ENCODE measurements around the gene SEMA7A.
A peak's percentile ranks its signal among the peaks of the same experiment; 100 is the strongest.
"Not testable (repeated sequence)": the region's sequence is repeated elsewhere in the genome, so short reads cannot be mapped to it uniquely, and the experiment has no call there.

Gene SEMA7A, protein sequence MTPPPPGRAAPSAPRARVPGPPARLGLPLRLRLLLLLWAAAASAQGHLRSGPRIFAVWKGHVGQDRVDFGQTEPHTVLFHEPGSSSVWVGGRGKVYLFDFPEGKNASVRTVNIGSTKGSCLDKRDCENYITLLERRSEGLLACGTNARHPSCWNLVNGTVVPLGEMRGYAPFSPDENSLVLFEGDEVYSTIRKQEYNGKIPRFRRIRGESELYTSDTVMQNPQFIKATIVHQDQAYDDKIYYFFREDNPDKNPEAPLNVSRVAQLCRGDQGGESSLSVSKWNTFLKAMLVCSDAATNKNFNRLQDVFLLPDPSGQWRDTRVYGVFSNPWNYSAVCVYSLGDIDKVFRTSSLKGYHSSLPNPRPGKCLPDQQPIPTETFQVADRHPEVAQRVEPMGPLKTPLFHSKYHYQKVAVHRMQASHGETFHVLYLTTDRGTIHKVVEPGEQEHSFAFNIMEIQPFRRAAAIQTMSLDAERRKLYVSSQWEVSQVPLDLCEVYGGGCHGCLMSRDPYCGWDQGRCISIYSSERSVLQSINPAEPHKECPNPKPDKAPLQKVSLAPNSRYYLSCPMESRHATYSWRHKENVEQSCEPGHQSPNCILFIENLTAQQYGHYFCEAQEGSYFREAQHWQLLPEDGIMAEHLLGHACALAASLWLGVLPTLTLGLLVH

DNA sequence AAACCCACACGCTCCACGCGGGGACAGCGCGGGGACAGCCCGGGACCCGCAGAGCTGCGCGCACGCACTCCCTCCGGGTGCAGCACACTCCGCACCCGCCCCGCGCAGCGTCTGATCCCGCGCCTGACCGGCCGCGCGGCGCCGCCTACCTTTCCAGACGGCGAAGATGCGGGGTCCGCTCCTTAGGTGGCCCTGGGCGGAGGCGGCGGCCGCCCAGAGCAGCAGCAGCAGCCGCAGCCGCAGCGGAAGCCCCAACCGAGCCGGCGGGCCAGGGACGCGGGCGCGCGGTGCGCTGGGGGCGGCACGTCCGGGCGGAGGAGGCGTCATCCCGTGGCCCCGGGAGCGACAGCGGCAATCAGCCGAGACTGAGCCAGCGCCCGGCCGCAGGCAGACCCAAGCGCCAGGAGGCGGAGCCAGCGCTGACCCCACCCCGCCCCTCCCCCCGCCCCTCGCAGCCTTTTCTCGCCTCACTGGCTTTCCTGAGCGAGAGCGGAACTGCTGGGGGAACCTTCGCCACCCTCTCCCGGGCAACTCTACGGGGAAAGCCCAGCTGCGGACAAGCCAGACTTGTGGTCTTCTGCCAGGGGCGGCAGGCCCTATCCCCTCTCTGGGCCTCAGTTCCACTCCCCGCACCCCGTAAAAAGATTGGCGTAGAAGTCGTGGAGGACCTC lies at the start of gene SEMA7A:
SEMA7A (minus strand) TSS at position 367 of the 671 bp plus-strand sequence; CDS start at position 327, 40 bp downstream.
- DNase-seq = peak; percentile 95

DNA sequence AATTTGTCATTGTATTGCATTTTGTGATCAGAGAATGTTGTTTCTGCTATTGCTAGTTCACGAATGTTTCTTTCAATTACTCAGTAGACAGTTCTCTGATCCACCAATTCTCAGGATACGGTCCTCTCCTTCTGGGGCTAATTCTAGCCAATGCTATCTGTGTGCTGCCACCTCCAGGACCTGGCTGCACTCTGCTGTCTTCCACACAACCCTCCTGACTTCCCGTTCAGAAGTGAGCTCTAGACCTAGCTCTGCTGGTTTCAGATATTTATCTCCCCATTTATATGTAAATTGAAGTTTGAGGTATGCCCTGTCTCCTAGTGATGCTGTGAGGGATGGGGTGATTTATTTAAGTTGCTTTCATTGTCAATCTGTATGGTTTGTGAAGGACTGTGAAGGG lies 48.9 kb upstream of the SEMA7A start:
- DNase-seq = no peak

DNA sequence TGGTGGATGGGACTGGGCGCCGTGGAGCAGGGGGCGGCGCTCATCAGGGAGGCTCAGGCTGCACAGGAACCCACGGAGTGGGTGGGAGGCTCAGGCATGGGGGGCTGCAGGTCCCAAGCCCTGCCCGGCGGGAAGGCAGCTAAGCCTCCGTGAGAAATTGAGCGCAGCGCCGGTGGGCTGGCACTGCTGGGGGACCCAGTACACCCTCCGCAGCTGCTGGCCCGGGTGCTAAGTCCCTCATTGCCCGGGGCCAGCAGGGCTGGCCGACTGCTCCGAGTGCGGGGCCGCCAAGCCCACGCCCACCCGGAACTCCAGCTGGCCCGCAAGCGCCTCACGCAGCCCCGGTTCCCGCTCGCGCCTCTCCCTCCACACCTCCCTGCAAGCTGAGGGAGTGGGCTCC lies 46.6 kb upstream of the SEMA7A start:
- not testable (repeated sequence) for DNase-seq

DNA sequence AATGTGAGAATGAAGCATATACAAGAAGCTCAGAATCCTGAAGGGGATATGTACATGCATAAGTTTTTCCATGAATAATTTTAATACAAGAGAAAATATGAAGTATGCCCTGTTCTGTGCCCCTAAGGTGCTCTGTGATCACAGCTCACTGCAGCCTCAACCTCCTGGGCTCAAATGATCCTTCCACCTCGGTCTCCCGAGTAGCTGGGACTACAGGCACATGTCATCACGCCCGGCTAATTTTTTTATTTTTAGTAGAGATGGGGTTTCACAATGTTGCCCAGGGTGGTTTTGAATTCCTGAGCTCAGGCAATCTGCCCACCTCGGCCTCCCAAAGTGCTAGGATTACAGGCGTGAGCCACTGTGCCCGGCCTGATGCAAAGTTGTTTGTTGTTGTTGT lies 37.9 kb upstream of the SEMA7A start:
- DNase-seq = not testable (repeated sequence)

DNA sequence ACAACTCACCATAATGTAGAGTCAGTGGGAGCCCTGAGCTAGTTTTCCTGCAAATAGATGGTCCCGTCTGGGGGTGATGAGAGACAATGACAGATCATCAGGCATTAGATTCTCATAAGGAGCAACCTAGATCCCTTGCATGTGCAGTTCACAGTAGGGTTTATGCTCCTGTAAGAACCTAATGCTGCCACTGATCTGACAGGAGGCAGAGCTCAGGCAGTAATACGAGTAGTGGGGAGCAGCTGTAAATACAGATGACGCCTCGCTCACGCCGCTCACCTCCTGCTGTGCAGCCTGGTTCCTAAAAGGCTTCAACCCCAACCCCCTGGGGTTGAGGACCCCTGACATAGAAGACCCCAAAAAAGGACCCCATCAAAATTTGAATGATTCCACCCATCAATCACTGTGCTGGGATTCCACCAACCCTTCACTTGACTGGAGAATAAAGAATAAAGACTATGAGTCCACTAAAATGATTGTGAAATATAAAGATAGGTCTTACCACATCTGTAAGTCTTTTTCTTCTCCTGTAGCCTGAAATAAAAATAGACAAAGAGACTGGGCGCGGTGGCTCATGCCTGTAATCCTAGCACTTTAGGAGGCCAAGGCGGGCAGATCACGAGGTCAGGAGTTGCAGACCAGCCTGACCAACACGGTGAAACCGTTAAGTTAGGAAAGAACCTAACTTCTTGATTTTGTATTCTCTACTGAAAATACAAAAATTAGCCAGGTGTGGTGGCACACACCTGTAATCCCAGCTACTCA lies 37.1 kb upstream of the SEMA7A start:
- DNase-seq = no peak

DNA sequence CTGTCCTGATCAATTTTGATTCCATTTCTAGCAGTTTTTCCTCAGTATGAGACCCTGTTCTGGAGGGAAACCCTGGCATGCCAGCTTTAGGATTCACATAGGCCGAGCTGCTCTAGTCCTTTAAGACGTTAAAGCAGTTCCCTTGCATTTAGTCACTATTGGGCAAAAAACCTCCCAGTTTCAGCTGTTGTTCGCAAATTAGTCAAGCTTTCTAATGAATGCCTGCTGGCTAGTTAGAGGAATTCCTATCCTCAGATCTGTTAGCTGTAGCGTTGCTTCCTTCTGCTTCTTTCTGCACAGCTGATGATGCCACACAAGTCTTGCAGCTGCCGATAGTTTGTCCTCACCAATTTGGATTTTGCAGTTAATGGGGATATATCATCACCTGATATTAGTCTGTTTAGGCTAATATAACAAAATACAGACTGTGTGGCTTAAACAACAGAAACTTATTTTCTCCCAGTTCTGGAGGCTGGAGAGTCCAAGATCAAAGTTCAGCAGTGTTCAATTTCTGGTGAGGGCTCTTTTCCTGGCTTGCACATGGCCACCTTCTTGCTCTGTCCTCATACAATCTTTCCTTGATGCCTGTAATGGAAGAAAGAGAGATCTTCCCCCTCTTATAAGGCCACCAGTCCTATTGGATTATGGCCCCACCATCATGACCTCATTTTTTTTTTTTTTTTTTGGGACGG lies 34.7 kb upstream of the SEMA7A start:
- DNase-seq = no peak

DNA sequence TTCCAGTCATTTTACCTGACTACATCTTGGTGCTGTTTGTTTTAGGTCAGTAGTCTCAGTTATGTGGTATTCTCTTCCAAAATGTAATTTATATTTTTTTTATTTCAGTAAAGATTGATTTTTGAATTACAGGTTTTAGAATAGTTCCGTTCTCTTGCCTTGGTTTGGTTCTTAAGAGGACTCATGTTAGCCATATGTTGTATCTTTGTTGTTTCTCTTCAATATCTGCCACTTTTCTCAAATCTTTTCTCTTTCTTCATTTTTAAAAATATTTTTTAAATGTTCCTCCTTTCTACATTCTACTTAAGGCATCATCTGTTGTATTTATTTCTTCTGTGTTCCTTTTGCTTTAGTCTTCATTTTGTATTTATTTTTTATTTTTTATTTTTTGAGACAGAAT lies 32.8 kb upstream of the SEMA7A start:
- no peak for DNase-seq

DNA sequence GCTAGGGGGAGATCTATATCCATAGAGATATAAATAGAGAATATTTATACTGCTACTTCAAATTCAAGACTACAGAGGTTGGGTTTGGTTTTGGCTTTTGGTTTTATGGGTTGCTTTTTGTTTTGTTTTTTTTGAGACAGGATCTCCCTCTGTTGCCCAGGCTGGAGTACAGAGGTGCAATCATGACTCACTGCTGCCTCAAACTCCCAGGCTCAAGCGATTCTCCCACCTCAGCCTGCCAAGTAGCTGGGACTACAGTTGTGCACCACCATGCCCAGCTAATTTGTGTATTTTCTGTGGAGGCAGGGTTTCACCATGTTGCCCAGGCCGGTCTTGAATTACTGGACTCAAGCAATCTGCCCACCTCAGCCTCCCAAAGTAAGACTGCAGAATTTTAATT lies 31.1 kb upstream of the SEMA7A start:
- no peak for DNase-seq

DNA sequence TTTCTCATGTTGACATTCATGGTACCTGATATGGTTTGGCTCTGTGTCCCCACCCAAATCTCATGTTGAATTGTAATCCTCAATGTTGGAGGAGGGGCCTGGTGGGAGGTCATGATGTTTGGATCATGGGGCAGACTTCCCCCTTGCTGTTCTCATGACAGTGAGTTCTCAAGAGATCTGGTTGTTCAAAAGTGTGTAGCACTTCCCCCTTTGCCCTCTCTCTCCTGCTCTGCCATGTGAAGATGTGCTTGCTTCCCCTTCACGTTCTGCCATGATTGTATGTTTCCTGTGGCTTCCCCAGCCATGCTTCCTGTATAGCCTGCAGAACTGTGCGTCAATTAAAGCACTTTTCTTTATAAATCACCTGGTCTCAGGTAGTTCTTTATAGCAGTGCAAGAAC lies 30.5 kb upstream of the SEMA7A start:
- DNase-seq = no peak

DNA sequence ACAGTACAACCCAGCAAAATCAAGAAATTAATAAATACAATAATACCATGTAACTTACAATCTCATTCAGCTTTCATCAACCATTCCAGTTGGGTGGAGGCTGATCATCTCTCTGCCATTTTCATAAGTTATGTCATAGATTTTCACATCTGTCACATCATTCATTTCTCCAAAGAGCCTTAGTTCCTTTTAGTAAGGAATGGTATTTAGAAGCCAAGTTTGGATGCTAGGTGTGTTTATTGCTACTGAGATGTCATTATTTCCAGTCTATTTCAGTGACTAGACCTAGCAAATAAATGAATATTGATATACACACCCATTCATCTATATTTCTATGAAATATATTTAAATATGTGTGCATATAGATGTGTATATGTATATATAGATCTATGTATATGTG lies 29.9 kb upstream of the SEMA7A start:
- no peak for DNase-seq

DNA sequence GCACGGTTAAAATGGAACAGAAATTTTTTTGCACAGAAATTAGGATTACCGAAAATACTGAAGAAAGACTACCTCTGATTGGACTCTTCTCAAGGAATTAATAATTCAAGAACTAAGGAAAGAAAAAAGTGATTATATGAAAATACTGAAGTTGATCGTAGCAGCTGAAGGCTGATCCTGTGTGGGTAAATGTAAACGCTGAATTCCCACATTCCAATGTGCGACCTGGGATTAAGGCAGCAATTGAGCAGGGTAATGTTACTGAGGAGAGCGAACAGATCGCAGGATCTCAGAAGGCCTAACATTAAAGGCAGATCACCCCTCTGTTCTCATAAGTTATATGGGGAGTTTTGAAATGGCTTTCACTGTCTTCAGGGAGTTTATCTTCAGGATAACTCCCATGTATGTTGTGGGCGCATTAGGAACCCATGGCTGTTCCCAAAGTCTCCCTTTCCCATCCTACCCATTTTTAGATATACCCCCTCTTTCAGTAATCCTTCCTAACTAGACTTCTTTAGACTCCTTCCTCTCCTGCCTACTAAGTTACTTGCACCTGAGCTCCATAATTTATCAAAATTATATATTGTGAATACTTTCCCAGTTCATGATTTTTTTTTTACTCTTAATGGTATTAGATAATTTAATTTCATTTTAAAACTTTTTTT lies 28.2 kb upstream of the SEMA7A start:
- no peak for DNase-seq

DNA sequence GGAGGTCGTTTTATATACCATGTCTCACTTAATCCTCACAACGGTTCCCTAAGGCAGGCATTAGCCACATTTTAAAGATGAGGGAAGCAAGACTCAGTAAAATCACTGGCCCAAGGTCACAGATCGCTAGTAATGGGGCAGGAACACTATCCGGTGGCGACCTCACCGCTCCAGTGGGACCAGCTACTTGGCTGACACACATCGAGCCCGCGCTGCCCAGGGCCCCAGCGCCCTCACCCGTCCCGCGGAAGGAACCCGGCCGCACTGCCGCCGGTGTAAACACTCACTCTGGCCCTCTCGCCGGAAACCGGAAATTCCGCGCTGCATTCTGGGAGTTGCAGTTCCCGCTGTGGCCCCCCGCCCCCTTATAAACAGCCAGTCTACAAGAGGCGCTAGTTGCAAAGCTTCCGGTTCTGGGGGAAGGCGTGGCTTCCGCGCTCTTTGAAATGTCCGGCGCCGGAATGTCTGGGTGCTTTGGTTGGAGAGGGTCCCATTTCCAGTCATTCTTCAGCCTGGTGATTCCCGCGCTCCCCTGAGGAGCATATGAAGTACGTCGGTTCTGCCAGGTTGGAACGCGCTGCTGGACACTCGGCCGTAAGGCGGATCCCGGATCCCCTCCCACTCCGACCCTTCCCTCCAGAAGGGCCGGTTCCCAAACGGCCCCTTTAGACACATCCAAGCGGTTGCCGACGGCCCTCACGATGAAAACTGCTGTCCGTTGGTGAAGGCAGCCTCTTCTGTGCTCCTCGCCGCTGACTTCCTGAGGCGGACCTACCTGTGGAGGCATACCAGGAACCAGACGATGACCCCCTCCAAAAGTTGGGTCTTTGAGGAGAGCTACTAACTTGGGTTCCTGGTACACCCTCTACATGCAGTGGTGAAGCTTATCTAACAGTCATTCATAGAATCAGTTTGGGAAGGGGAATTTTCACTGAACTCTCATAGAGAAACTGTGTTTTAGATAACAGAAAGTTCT lies 27.4 kb upstream of the SEMA7A start, which contains the start of gene UBL7:
UBL7 (minus strand) TSS at position 290 of the 976 bp plus-strand sequence. CDS start 2,293 bp downstream, outside the sequence.
- peak; percentile 99 for DNase-seq

DNA sequence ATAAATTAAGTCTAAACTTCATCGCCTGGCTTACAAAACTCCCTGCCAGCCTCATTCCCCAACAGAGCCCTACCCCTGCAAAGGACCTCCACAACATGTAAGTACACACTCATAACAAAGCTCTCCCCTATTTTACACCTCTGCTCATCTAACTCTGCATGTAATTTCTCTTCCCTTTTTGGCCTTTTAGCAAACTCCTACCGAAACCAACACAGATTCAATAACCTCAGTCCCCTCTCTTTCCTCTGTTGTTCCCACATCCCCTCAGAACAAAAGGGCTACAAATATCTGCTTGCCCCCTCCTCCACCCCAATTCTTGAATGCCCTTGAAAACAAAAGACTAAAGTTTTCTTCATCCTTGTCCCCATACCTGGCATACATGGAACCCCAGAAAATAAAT lies 26.5 kb upstream of the SEMA7A start:
- no peak for DNase-seq

DNA sequence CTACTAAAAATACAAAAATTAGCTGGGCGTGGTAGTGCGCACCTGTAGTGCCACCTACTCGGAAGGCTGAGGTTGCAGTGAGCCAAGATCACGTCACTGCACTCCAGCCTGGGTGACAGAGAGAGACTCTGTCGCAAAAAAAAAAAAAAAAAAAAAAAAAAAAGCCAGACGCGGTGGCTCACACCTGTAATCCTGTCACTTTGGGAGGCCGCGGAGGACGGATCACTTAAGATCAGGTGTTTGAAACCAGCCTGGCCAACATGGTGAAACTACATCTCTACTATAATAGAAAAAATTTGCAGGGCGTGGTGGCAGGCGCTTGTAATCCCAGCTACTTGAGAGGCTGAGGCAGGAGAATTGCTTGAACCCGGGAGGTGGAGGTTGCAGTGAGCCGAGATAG lies 26.0 kb upstream of the SEMA7A start:
- not testable (repeated sequence) for DNase-seq

DNA sequence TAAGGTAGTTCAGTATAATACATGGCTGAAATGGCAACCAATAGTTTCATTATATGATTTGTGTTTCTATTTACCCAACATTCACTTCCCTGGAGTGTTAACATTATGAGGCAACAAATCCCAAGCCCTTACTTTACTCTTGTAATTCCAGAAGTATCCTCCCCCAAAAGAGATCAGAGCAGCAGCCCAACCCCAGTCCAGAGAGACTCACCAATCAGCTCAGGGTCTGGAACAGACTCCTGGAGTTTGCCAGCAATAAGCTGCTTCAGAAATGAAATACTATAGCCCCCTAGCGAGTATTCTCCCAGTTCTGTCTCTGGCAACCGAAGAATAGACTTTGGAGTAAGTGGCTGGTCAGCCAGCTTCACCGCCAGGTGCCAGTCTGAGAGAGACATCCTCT lies 24.7 kb upstream of the SEMA7A start:
- no peak for DNase-seq

DNA sequence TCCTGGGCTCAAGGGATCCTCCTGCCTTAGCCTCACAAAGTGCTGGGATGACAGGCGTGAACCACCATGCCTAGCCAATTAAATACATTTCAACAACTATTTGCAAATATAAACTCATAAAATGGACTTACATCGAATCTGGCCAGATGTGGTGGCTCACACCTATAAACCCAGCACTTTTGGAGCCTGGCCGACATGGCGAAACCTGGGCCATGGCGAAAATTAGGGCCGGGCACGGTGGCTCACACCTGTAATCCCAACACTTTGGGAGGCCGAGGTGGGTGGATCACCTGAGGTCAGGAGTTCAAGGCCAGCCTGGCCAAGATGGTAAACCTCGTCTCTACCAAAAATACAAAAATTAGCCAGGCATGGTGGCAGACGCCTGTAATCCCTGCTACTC lies 23.3 kb upstream of the SEMA7A start:
- not testable (repeated sequence) for DNase-seq

DNA sequence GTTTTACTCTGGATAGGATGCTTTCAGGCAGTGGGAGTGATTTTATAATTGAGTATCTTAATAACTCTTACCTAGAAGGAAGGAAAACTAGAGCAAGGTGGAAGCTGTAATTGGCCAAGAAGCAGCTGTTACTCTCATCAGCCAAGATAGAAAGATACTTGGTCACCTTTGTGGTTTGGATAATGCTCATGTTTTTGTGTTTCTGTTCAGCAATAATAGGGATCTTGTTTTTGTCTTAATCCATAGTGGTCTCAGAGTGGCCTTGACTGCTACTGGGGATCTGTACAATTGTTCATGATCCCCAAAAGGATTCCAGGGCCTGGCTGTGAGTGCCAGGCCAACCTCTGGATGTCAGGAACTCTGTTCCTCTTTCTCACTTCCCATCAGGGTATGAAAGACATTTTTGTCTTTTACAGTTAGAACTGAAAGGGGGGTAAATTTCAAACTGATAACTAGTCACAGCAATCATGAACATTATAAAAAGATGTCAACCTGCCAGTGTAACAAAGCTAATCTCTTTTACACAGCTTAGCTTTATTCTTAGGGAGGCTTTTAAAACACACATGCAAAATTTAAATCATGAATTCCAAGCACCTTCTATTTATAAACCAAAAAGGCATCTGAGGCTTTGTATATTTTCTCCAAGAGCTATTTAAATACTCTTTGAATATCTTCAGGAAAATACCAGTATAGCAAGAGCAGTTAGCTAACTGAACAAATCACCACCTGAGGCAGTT lies 21.2 kb upstream of the SEMA7A start:
- DNase-seq = no peak

DNA sequence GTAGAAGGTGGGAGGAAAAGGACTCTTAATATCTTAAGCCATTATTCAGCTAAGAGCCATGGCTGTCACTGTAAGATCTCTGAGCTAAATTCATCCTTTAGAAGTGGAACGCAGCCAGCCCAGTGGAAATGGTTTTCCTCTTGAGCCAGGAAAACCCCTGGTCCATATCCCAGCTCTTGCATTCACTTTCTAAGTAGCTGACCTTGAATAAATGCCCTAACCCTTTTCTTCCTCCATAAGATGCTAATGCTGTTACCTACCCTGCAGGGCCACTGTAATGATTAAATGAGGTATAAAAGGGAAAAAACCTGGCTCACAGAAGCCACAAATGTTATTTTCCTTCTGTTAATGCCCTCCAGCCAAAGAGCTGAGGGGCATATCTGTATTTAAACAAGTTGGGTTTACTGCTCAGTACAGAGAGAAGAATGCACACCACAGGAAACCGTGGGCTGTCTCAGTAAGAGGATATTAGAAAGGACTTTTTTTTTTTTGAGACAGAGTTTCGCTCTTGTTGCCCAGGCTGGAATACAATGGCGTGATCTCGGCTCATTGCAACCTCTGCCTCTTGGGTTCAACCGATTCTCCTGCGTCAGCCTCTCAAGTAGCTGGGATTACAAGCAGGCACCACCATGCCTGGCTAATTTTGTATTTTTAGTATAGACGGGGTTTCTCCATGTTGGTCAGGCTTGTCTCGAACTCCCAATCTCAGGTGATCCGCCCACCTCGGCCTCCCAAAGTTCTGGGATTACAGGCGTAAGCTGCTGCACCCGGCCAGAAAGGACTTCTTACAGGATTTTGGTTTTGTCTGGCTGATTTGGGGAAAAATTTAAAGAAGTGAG lies 20.4 kb upstream of the SEMA7A start:
- no peak for DNase-seq

Measured in femur (tissue), 1 donor.